ENCODE results near the gene PANX2.
"Not testable (repeated sequence)": the region's sequence is repeated elsewhere in the genome, so short reads cannot be mapped to it uniquely, and the experiment has no call there.

The PANX2 gene

DNA sequence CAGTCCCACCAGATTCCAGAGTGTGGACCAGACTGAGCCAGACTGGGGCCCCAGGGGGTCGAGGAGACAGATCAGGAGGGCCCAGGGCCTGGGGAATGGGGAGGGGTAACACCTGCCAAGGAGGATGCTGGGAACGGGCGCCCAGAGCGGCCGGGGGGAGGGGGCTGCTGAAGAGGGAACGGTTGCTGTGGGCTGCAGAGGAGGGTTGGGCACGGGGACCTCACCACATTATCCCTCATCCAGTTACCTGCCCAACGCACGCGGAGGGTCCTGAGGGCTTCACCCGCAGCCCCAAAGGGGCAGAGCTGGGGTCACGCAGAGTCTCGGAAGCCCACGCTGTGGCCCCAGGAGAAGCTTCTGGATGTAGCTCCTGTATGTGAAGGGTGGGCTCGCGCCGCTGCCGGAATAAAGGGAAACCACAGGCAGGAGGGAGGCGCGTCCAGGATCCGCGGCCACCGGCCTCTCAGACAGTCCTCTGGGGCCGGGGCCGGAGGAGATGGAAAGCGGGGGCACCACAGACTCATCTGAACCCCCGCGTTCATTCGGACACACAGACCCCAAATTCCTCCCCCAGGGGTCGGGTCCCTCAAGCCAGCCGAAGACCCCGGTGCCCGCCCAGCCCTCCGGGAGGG is 29.4 kb downstream of the PANX2 start:
- DNase-seq (ENCODE audit: low read depth), result no peak

DNA sequence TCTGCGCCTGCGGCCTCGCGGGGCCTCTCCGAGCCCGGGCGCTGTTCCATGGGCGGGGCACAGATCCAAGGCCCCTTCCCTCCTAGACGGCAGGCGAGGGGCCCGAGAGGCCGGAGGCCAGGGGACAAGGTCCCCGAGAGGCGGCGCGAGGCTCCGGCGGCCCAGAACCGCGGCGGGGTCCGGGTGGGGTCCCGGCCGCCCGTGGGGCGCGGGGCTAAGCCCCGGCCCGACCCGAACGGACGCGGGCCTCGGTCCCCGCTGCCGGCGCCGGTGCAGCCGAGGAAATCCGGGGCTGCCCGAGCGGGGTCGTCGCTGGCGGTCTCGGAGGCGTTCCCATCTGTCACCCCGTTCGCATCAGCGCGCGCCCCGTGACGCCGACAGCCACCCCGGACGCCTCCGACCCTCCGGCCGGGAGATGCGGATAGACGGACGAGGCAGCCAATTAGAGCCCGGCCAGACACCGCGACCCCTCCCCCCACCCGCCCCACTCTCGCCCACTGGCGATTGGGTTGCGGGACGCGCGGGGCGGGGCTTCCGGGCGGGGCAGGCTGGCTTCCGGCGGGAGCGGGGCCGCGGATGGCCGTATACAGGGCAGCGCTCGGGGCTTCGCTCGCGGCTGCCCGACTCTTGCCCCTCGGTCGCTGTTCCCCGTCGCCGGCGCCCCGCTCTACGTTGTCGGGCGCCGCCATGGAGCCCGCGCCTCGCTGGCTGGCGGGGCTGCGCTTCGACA is 30.1 kb downstream of the PANX2 start, which contains the start of gene SELENOO:
SELENOO (plus strand) TSS at position 551 of the 730 bp plus-strand sequence; CDS start at position 577, 26 bp downstream.
- peak; percentile 42 for DNase-seq (ENCODE audit: low read depth)

DNA sequence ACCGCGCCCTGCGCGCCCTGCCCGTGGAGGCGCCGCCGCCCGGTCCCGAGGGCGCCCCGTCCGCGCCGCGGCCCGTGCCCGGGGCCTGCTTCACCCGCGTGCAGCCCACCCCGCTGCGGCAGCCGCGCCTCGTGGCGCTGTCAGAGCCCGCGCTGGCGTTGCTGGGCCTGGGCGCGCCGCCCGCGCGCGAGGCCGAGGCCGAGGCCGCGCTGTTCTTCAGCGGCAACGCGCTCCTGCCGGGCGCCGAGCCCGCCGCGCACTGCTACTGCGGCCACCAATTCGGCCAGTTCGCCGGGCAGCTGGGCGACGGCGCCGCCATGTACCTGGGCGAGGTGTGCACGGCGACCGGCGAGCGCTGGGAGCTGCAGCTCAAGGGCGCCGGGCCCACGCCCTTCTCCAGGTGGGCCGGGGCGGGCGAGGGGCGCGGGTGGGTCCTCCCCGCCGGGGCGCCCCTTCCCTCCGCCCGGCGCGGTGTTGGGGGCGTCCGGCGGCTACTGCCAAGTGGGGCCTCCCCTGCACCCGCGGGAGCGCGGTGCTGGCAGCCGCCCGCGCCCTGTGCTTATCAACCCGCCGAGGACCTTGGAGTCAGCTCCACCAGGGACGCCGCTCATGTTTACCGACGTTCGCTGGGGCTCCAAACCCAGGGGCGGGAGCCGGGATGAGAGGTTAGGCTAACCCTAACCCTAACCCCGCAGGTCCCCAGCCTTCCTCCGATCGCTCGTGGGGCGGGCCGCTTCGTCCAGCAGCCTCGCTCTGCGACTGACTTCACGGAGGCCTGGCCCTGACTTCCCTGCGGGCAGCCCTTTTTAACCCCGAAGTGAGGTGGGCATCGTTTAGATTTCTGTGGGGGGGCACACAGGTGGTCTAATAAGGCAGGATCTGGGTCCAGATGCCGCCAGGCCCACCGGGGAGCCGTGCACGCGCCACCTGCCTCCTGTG is 30.9 kb downstream of the PANX2 start:
- no peak for DNase-seq (ENCODE audit: low read depth)

DNA sequence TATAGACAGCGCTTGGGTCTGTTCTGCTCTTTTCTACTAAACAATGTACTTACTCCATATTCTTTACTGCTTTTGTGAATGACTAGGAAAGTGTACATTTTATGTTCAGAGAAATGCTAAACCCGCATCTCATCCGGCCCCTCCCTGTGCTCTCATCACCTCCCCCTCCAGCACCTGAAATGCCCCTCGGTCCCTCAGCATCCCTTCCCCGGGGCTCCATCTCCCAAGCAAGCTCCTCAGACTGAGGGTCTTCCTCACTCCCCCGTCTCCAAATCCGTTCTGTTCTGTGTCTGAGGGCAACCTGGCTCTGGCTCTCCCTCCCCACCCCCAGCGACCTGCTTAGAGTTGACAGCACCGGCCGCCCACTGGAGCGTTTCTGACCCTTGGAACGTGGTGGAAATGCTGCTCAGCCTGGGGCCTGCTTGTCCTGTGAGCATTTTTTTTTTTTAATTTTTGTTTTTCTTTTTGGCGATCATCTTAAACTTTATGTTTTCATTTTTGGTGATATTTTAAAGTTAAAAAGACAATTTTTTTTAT is 31.7 kb downstream of the PANX2 start:
- no peak for DNase-seq (ENCODE audit: low read depth)

DNA sequence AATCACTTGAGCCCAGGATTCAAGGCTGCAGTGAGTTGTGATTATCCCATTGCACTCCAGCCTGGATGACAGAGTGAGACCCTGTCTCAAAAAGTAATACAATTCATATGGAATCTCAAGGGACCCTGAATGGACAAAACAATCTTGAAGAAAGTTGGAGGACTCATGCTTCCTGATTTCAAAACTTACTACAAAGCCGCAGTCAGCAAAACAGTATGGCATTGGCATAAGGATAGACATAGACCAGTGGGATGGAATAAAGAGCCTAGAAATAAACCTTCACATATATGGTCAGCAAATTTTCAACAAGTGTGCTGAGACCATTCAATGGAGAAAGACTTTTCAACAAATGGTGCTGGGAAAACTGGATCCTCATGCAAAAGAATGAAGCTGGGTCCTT is 32.8 kb downstream of the PANX2 start:
- DNase-seq (ENCODE audit: low read depth), result no peak

DNA sequence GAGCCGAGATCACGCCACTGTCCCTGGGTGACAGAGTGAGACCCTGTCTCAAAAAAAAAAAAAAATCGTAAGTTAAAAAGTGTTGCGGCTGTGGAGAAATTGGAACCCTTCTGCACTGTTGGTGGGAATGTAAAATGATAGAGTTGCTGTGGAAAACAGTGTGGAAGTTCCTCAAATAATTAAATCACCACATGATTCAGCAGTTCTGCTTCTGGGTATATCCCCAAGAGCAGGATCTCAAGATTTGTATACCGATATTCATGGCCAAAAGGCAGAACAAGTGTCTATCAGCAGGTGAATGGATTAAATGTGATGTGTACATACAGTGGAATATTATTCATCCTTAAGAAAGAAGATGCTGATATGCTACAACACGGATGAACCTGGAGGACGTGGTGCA is 34.0 kb downstream of the PANX2 start:
- DNase-seq (ENCODE audit: low read depth), result no peak

DNA sequence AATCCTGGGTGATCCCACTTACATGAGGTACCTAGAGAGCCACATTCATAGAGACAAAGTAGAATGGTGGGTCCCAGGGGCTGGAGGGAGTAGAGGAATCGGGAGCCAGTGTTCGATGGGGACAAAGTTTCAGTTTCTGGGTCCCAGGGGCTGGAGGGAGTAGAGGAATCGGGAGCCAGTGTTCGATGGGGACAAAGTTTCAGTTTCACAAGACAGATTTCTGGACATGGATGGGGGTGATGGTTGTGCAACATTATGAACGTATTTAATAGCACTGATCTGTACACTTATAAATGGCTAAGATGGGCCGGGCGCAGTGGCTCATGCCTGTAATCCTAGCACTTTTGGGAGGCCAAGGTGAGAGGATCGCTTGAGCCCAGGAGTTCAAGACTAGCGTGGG is 34.5 kb downstream of the PANX2 start:
- not testable (repeated sequence) for DNase-seq (ENCODE audit: low read depth)

DNA sequence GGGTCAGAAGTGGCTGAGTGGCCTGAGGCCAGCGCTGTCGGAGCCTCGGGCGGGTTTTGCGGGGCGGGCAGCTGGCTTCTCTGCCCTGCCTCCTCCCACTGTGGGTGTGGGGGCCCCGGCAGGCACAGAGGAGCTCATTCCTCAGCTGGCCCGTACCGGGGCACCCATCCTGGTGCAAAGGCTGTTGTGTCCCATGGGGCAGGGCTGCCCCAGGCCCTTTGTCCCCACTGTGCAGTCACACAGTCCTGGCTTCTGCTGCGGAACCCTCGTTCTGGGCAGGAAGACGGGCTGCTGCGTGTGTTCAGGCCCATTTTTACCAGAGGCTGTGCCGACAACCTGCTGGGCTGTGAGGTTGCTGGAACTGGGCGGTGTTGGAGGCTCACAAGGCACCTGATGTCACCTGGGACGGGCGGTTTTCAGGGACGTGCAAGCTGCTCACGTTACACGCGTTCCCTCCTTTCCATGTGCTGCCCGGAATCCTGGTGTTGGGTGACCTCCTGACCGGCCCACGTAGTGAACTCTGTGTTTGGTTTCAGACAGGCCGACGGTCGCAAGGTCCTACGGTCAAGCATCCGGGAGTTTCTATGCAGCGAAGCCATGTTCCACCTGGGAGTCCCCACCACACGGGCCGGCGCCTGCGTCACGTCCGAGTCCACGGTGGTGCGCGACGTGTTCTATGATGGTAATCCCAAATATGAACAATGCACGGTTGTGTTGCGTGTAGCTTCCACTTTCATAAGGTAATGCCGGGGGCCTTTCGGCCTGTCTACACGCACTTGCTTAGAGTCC is 35.4 kb downstream of the PANX2 start:
- DNase-seq (ENCODE audit: low read depth), result no peak

DNA sequence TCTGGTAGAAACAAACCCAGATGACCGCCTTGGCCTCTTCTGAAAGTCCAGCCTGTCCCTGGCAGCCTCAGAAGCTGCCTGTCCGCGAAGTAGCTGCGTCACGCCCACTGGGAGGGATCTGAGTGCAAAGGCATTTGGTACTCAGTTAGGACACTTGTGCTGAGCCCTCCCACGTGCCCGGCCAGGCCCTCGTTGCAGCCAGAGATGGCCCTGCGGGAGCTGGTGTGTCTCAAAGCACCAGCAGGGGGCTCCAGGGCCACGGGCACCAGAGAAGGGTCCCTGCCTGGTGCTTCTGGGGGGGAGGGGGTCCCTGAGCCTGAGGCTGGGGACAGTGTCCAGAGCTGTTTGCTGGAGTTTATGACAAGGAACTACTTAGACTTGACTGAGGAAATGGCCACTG is 36.1 kb downstream of the PANX2 start:
- no peak for DNase-seq (ENCODE audit: low read depth)

DNA sequence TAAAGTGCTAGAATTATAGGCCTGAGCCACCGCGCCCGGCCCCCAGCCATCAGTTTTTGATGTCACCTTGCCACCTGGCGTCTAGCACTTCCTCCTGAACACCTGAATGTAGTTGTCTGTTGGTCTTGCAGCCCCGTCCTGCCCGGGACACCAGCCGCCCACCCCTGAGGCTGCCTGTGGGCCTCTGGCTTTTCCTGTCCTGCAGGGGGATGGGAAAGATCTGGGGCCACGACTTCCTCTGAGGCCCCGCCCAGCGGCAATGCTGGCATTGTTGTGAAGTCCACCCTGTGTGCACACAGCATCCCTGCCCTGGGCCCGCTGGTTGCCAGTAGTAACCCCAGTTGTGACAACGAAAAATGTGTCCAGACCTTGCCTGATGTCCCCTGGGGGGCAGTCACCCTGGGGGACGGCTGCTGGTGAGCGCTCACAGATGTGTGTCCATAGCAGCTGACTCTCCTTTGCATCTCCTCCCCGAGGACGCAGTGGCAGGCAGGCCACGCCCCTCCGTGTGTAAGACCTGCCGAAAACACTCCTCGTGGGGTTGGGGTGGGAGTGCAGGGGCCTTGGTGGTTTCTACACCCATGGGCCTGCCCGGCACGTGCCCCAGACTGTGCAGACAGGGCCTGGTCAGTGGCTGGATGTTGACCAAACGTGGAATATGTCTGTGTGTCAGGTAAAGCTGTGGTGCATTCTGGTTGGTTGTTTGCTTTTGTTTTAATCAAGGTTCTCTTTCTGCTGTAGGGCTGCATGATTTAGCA is 37.0 kb downstream of the PANX2 start:
- no peak for DNase-seq (ENCODE audit: low read depth)

DNA sequence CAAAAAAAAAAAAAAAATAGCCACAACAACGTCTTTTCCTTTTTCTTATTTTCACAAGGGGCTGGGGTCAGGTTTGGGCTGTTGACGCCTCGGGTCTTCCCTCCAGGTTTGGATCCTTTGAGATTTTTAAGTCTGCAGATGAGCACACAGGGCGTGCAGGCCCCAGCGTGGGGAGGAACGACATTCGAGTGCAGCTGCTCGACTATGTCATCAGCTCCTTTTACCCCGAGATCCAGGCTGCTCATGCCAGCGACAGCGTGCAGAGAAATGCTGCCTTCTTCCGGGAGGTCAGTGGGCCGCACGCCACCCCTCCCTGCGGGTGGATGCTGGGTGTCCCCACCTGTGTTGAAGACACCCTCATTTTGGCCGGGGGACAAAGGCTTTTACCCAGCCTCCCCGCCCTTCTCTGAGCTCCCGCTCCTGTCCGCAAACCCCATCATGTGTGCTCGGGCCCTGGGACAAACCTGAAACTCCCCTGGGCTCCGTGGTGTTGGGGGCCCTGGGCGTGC is 38.0 kb downstream of the PANX2 start:
- DNase-seq (ENCODE audit: low read depth), result no peak

DNA sequence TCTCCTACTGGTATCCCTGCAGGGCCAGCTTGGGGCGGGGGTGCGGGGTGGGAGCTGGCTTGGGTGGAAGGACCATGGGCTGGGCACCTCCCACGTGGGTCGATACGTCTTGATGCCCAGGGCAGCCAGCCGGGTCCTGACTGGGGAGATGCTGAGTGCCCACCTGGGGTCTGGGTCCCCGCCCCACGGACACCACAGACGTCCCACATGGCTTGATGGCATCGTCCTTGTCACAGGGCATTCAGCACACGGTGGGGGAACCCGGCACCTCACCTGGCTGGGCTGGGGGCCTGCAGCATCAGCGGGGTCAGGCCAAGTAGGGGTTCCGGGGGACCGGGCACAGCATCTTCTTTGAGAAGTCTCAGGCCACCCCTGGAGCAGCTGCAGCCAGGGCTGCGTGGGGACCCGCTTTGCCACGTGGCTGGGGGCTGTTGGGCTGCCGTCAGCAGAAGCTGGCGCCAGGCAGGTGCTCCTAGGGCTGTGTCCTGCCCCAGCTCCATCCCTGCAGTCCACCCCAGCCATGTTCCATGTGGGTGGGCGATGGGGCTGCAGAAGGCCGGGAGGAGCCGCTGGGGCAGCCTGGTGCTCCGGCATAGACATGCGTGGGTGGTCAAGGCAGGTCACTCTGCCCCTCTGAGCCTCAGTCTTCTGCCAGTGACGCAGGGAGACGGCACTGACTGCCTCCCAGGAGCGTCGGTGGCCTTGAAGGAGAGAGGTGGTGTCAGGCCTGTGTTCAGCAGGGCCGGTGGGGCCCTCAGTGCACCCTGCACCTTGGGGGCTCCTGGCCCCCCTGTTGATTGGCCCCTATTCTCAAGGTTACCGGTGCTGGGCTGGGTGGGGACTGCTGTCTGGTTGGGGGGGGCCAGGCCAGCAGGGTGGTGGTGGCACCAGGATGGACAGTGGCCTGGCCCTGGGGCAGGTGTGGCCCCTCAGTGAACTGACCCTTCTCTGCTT is 38.7 kb downstream of the PANX2 start:
- DNase-seq (ENCODE audit: low read depth), result no peak

DNA sequence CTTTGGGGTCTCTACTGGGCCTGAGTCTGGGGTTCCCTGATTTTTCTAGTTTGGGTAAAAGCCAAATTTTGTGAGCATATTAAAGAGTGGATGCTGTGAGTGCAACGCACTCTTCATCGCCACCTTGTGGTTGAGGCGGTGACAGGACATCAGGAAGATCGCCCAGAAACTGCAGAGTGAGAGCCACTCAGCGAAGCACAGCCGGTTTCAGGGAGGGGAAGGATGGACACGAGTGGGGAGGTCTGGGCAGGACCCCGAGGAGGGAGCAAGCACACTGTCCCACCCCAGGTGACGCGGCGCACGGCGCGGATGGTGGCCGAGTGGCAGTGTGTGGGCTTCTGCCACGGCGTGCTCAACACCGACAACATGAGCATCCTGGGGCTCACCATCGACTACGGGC is 39.4 kb downstream of the PANX2 start:
- DNase-seq (ENCODE audit: low read depth), result peak; percentile 17

DNA sequence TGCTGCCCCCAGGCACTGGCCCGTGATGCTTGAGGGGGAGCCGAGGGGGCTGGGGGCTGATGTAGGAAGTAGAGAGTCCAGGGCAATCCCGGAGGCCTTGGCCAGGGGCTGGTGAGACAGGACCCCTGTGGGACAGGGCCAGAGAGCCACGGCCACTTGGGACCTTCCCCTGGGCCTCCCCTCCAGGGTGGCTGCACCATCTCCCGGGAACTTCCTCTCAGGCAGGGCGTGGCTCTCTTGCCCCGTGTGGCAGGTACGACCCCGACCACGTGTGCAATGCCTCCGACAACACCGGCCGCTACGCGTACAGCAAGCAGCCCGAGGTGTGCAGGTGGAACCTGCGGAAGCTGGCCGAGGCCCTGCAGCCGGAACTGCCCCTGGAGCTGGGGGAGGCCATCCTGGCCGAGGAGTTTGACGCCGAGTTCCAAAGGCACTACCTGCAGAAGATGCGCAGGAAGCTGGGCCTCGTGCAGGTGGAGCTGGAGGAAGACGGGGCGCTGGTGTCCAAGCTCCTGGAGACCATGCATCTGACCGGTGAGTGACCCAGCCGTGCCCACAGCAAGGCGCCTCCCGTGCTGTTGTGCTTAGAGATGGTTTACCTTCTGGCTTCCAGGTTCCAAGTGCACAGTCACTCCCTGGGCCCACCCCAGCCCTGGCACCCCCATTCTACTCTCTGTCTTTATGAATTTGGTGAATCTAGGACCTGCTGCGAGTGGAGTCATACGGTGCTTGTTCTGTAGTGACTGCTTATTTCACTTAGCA is 40.0 kb downstream of the PANX2 start:
- no peak for DNase-seq (ENCODE audit: low read depth)

DNA sequence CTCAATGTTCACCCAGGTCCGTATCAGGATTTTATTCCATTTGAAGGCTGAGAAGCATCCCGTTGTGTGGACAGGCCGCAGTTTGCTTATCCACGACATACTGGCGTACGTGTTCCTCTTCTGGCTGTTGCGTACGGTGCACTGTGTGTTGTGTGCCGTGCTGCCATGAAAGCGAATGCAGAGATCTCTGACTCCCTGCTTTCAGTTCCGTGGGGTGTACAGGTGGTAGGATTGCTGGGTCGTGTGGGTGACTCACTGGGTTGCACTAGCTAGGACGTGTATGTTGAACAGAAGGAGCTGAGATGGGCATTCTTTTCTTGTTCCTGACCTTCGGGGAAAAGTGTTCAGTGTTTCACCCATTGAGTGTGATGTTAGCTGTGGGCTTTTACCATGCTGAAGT is 40.6 kb downstream of the PANX2 start:
- DNase-seq (ENCODE audit: low read depth), result no peak

DNA sequence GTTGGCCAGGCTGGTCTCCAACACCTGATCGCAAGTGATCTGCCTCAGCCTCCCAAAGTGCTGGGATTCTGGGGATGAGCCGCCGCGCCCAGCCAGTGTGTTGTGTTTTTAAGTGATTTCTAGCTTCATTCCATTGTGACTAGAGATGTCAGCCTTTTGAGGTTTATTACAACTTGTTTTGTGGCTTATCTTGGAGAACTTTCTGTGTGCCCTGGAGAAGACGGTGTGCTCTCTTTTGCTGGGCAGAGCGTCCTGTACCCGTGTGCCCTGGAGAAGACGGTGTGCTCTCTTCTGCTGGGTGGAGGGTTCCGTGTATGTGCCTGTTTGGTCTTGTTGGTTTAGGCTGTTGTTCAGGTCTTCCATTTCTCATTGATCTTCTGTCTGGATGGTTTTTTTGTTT is 42.7 kb downstream of the PANX2 start:
- DNase-seq (ENCODE audit: low read depth), result no peak

DNA sequence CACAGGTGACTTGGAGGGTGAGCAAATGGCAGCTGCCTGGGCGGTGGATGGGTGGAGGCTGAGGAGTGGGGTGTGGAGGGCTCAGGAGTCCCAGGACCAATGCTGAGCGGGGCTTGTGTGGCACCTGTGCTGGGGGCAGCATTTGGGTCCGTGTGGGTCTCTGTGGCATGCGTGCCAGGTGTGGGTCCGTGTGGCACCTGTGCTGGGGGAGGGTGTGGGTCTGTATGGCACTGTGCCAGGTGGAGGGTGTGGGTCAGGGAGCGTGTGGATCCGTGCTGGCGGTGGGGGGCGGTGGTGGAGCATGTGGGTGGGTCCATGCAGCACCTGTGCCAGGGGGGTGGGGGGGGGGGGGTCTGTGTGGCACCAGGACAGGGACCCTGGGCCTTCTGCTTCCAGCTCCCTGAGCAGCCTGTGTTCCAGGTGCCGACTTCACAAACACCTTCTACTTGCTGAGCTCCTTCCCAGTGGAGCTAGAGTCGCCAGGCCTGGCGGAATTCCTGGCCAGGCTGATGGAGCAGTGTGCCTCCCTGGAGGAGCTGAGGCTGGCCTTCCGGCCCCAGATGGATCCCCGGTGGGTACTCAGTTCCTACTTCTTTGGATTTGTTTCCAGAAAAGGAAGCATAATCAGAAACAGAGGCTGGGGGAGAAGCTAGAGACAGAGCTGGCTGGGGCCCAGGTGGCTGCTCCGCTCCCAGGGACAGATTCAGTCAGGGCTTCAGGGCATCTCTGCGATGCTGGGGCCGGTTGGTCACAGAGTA is 44.9 kb downstream of the PANX2 start:
- DNase-seq (ENCODE audit: low read depth), result no peak

Measured in HS-27A (cell line).